HEK293 (cell line): ENCODE measurements around the gene APOE.
"Not testable (repeated sequence)": the region's sequence is repeated elsewhere in the genome, so short reads cannot be mapped to it uniquely, and the experiment has no call there.

Source experiments
- CTCF ChIA-PET: fragments of 350-600 bp; formaldehyde crosslinking; extraction: SDS; loops from one replicate; lab custom pipeline; 2021; ENCODE audit warnings: antibody characterized with exemption; lab: Yijun Ruan, JAX
- POLR2A ChIA-PET: fragments of 300-600 bp; formaldehyde crosslinking; extraction: SDS; loops from one replicate; lab custom pipeline; 2020; ENCODE audit warnings: antibody characterized with exemption, inconsistent platforms; lab: Yijun Ruan, JAX
- H3K27ac ChIP-seq: fragments of 200-500 bp; sonication (Bioruptor generic); 2 replicates; pipeline ENCODE4 v1.5.1; 2014; ENCODE audit warnings: low read depth, low read length, control low read depth, inconsistent platforms; ENCODE audit errors: extremely low read depth
- H3K36me3 ChIP-seq, 2 experiments: fragments of 200-500 bp in 1 of 2; sonication (Bioruptor generic) in 1 of 2; 1 replicate in 1 of 2; 2 replicates in 1 of 2; pipeline ENCODE4 v1.5.1; 2014 to 2017; ENCODE audit warnings: inconsistent platforms in 2 of 2, low read length in 2 of 2; ENCODE audit not compliant: control insufficient read depth in 2 of 2, insufficient read depth in 1 of 2
- H3K4me1 ChIP-seq: fragments of 200-500 bp; sonication (Bioruptor generic); 2 replicates; pipeline ENCODE4 v1.5.1; 2014; ENCODE audit warnings: mild to moderate bottlenecking, low read length, inconsistent platforms; ENCODE audit not compliant: control insufficient read depth, insufficient read depth
- H3K4me3 ChIP-seq: 2 replicates; pipeline ENCODE4 v1.5.1; 2011; ENCODE audit warnings: low read depth, mild to moderate bottlenecking, control low read depth, low read length, moderate library complexity
- H3K9me3 ChIP-seq: fragments of 200-500 bp; sonication (Bioruptor generic); 2 replicates; pipeline ENCODE4 v1.5.1; 2014; ENCODE audit warnings: low read depth, low read length, inconsistent platforms; ENCODE audit not compliant: control insufficient read depth, insufficient read depth
- GFI1B ChIP-seq: fragments of 450-650 bp; formaldehyde crosslinking; IDR thresholded peaks from 2 replicates; pipeline ENCODE4 v1.5.1; 2016; ENCODE audit warnings: missing biosample characterization, missing genetic modification characterization
- GLIS2 ChIP-seq: fragments of 450-650 bp; formaldehyde crosslinking; IDR thresholded peaks from 2 replicates; pipeline ENCODE4 v1.5.1; 2016; ENCODE audit warnings: missing biosample characterization, missing genetic modification characterization
- SCRT2 ChIP-seq: fragments of 450-650 bp; formaldehyde crosslinking; IDR thresholded peaks from 2 replicates; pipeline ENCODE4 v1.5.1; 2016; ENCODE audit warnings: missing biosample characterization, missing genetic modification characterization
- SP7 ChIP-seq: fragments of 450-650 bp; formaldehyde crosslinking; IDR thresholded peaks from 2 replicates; pipeline ENCODE4 v1.5.1; 2016; ENCODE audit warnings: missing biosample characterization, missing genetic modification characterization
- WT1 ChIP-seq: fragments of 450-650 bp; formaldehyde crosslinking; IDR thresholded peaks from 2 replicates; pipeline ENCODE4 v1.5.1; 2016; ENCODE audit warnings: missing biosample characterization, missing genetic modification characterization
- ZBTB17 ChIP-seq: fragments of 450-650 bp; formaldehyde crosslinking; IDR thresholded peaks from 2 replicates; pipeline ENCODE4 v1.5.1; 2016; ENCODE audit warnings: missing biosample characterization, missing genetic modification characterization
- ZBTB21 ChIP-seq: fragments of 450-650 bp; formaldehyde crosslinking; IDR thresholded peaks from 2 replicates; pipeline ENCODE4 v1.5.1; 2017; ENCODE audit warnings: missing biosample characterization, missing genetic modification characterization
- ZNF16 ChIP-seq: fragments of 450-650 bp; formaldehyde crosslinking; IDR thresholded peaks from 2 replicates; pipeline ENCODE4 v1.5.1; 2016; ENCODE audit warnings: low read depth, missing biosample characterization, missing genetic modification characterization
- ZNF2 ChIP-seq: fragments of 450-650 bp; formaldehyde crosslinking; IDR thresholded peaks from 2 replicates; pipeline ENCODE4 v1.5.1; 2016; ENCODE audit warnings: missing biosample characterization, missing genetic modification characterization
- ZNF214 ChIP-seq: fragments of 450-650 bp; formaldehyde crosslinking; IDR thresholded peaks from 2 replicates; pipeline ENCODE4 v1.5.1; 2017; ENCODE audit warnings: missing biosample characterization, mild to moderate bottlenecking, missing genetic modification characterization, borderline replicate concordance
- ZNF302 ChIP-seq: fragments of 450-650 bp; formaldehyde crosslinking; IDR thresholded peaks from 2 replicates; pipeline ENCODE4 v1.5.1; 2016; ENCODE audit warnings: missing biosample characterization, missing genetic modification characterization, low read depth
- ZNF391 ChIP-seq: fragments of 450-650 bp; formaldehyde crosslinking; IDR thresholded peaks from 2 replicates; pipeline ENCODE4 v1.5.1; 2016; ENCODE audit warnings: low read depth, missing biosample characterization, missing genetic modification characterization, borderline replicate concordance
- ZNF426 ChIP-seq: fragments of 450-650 bp; formaldehyde crosslinking; IDR thresholded peaks from 2 replicates; pipeline ENCODE4 v1.5.1; 2017; ENCODE audit warnings: missing biosample characterization, missing genetic modification characterization, mild to moderate bottlenecking, inconsistent platforms, moderate library complexity
- ZNF501 ChIP-seq: fragments of 450-650 bp; formaldehyde crosslinking; IDR thresholded peaks from 2 replicates; pipeline ENCODE4 v1.5.1; 2016; ENCODE audit warnings: missing biosample characterization, missing genetic modification characterization
- ZNF544 ChIP-seq: fragments of 450-650 bp; formaldehyde crosslinking; IDR thresholded peaks from 2 replicates; pipeline ENCODE4 v1.5.0; 2017; ENCODE audit warnings: missing biosample characterization, missing genetic modification characterization
- ZNF600 ChIP-seq: fragments of 450-650 bp; formaldehyde crosslinking; IDR thresholded peaks from 2 replicates; pipeline ENCODE4 v1.5.1; 2016; ENCODE audit warnings: missing biosample characterization, missing genetic modification characterization
- ZNF626 ChIP-seq: fragments of 450-650 bp; sonication (Bioruptor Pico); formaldehyde crosslinking; IDR thresholded peaks from 2 replicates; pipeline ENCODE4 v1.5.1; 2018; ENCODE audit warnings: missing biosample characterization, missing genetic modification characterization, inconsistent platforms
- ZNF658 ChIP-seq: fragments of 450-650 bp; formaldehyde crosslinking; IDR thresholded peaks from 2 replicates; pipeline ENCODE4; 2016; ENCODE audit warnings: missing biosample characterization, missing genetic modification characterization
- ZNF76 ChIP-seq: fragments of 450-650 bp; formaldehyde crosslinking; IDR thresholded peaks from 2 replicates; pipeline ENCODE4; 2016; ENCODE audit warnings: low read depth, missing biosample characterization, missing genetic modification characterization, borderline replicate concordance
- TF ChIP-seq, protein P1 (sequence below): IDR thresholded peaks from 2 replicates; pipeline ENCODE4 v1.6.1; 2011; ENCODE audit warnings: mild to moderate bottlenecking, low read depth, low read length, borderline replicate concordance
- TF ChIP-seq, protein P2 (sequence below): fragments of 450-650 bp; formaldehyde crosslinking; IDR thresholded peaks from 2 replicates; pipeline ENCODE4 v1.5.1; 2016; ENCODE audit warnings: missing biosample characterization, missing genetic modification characterization
- TF ChIP-seq, protein P3 (sequence below): fragments of 450-650 bp; formaldehyde crosslinking; IDR thresholded peaks from 2 replicates; pipeline ENCODE4 v1.5.1; 2016; ENCODE audit warnings: missing biosample characterization, missing genetic modification characterization, borderline replicate concordance
- TF ChIP-seq, protein P4 (sequence below): fragments of 450-650 bp; formaldehyde crosslinking; IDR thresholded peaks from 2 replicates; pipeline ENCODE4 v1.5.1; 2016; ENCODE audit warnings: missing biosample characterization, missing genetic modification characterization

APOE gene

DNA sequence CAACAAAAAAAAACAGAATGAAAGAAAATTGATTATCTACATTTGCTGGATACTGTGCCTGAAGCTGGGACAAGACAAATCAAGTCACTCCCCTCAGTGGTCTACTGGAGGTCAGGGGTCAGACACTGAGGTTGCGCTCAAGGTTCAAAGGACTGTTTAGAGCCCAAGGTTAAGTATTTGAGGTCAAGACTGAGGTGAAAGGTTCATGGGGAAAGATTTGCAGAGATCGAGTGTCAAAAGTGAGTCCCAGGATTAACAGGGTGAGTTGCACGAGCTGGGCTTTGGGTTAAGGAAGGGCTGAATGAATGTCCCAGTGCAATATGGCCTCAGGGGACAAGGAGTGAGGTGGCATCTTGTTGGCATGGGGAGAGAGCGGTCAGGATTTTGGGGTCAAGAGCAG is 17.9 kb upstream of the APOE start:
- ChIA-PET POLR2A (no interaction called here), CTCF (interaction anchor here (0.6 kb wide), 1 partner anchor 485 kb away, joined by 3 read pairs; no protein-coding TSS in a partner anchor)
- Histone ChIP-seq H3K9me3 (no peaks in the 10 kb centered on the region), H3K4me1 (peaks cover 6% of the 10 kb centered on the region), H3K27ac (no peak overlapping the region), H3K36me3 (peaks cover 14 to 44% of the 10 kb centered on the region in 2 experiments; a peak in 2 of 3 replicates), H3K4me3 (no peak overlapping the region)
- TF ChIP-seq ZBTB21 (tag by site-specific recombination) = no peak
- TF ChIP-seq ZNF626 (tag by site-specific recombination) = no peak
- no peak for TF ChIP-seq ZNF658 (tag by site-specific recombination)
- no peak for TF ChIP-seq ZNF302
- TF ChIP-seq, protein P1, sequence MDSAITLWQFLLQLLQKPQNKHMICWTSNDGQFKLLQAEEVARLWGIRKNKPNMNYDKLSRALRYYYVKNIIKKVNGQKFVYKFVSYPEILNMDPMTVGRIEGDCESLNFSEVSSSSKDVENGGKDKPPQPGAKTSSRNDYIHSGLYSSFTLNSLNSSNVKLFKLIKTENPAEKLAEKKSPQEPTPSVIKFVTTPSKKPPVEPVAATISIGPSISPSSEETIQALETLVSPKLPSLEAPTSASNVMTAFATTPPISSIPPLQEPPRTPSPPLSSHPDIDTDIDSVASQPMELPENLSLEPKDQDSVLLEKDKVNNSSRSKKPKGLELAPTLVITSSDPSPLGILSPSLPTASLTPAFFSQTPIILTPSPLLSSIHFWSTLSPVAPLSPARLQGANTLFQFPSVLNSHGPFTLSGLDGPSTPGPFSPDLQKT = no peak
- no peak for TF ChIP-seq ZNF544 (tag by site-specific recombination)
- TF ChIP-seq SP7 = no peak
- TF ChIP-seq SCRT2 (tag by site-specific recombination) = no peak
- TF ChIP-seq, protein P2, sequence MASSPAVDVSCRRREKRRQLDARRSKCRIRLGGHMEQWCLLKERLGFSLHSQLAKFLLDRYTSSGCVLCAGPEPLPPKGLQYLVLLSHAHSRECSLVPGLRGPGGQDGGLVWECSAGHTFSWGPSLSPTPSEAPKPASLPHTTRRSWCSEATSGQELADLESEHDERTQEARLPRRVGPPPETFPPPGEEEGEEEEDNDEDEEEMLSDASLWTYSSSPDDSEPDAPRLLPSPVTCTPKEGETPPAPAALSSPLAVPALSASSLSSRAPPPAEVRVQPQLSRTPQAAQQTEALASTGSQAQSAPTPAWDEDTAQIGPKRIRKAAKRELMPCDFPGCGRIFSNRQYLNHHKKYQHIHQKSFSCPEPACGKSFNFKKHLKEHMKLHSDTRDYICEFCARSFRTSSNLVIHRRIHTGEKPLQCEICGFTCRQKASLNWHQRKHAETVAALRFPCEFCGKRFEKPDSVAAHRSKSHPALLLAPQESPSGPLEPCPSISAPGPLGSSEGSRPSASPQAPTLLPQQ (tag by site-specific recombination) = no peak
- TF ChIP-seq GFI1B (tag by site-specific recombination) = no peak
- no peak for TF ChIP-seq ZNF16
- no peak for TF ChIP-seq ZNF426 (tag by site-specific recombination)
- no peak for TF ChIP-seq GLIS2 (tag by site-specific recombination)

DNA sequence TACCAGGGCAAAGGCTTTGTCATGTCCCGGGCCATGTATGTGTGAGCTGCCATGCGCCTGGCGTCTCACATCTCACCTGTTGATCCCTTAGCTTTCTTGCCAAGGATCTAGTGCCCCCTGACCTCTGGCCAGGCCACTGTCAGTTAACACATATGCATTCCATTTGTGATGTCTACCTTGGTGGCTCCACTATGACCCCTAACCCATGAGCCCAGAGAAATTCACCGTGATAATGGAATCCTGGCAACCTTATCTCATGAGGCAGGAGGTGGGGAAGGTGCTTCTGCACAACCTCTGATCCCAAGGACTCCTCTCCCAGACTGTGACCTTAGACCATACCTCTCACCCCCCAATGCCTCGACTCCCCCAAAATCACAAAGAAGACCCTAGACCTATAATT is 17.3 kb upstream of the APOE start:
- POLR2A ChIA-PET, H3K4me3 ChIP-seq: not testable (repeated sequence)
- peaks cover 19 to 49% of the 10 kb centered on the region in 2 experiments; a peak in 2 of 3 replicates for H3K36me3 ChIP-seq
- 0 out of 2 replicates have a peak, but pooled peaks have one; percentile 25 for TF ChIP-seq ZBTB17
- peak; percentile 61 for TF ChIP-seq SCRT2 (tag by site-specific recombination)
- TF ChIP-seq, all 188 proteins: peak for 2; not testable (repeated sequence) for 186
- H3K27ac ChIP-seq, H3K9me3 ChIP-seq, H3K4me1 ChIP-seq, CTCF ChIA-PET: not testable (repeated sequence)

DNA sequence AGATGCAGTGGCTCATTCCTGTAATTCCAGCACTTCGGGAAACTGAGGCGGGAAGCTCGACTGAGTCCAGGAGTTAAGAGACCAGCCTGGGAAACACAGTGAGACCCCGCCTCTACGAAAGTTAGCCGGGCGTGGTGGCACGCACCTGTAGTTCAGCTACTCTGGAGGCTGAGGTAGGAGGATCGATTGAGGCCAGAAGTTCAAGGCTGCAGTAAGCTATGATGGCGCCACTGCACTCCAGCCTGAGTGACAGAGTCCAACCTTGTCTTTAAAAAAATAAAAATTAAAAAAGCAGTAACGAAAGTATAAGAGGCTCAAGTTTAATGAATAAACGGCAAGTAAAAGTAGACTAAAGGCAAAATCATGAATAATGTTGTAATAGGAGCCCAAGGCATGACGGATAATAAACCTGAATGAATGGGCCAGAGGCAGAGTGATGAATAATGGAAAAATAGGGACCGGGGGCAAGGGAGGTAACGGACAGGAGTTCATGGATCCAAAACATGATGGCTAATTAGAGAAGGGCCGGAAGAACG is 15.7 kb upstream of the APOE start:
- H3K4me1 ChIP-seq = peaks cover 6% of the 10 kb centered on the region
- H3K36me3 ChIP-seq = peaks cover 29 to 56% of the 10 kb centered on the region in 2 experiments
- H3K9me3 ChIP-seq = no peaks in the 10 kb centered on the region
- POLR2A ChIA-PET = interaction anchor here (0.6 to 2.6 kb wide), 19 partner anchors 9 to 955 kb away, joined by 3 to 15 read pairs (median 4); partner anchors contain the start of genes APOE, BLOC1S3, CLASRP and CLPTM1
- CTCF ChIA-PET = interaction anchor here (0.6 to 2.2 kb wide), 8 partner anchors 14 to 772 kb away, joined by 3 to 19 read pairs (median 3); partner anchors contain the start of genes APOE and NECTIN2
- peak overlapping the region; percentile 42 for H3K4me3 ChIP-seq
- peak overlapping the region; percentile 70 for H3K27ac ChIP-seq
- peak; percentile 48; the same call in 1 of the 2 replicates for TF ChIP-seq ZNF391 (tag by site-specific recombination)
- 0 out of 2 replicates have a peak, but pooled peaks have one; percentile 40 for TF ChIP-seq ZNF501
- no peak for TF ChIP-seq ZNF76 (tag by site-specific recombination)
- peak; percentile 88 for TF ChIP-seq ZNF2 (tag by site-specific recombination)
- TF ChIP-seq SP7 = no peak
- no peak; the same call in 1 of the 2 replicates for TF ChIP-seq SCRT2 (tag by site-specific recombination)
- TF ChIP-seq, protein P1 = no peak
- TF ChIP-seq ZNF214 (tag by site-specific recombination) = no peak
- peak; percentile 89; the same call in 1 of the 2 replicates for TF ChIP-seq ZNF600 (tag by site-specific recombination)
- TF ChIP-seq, protein P3, sequence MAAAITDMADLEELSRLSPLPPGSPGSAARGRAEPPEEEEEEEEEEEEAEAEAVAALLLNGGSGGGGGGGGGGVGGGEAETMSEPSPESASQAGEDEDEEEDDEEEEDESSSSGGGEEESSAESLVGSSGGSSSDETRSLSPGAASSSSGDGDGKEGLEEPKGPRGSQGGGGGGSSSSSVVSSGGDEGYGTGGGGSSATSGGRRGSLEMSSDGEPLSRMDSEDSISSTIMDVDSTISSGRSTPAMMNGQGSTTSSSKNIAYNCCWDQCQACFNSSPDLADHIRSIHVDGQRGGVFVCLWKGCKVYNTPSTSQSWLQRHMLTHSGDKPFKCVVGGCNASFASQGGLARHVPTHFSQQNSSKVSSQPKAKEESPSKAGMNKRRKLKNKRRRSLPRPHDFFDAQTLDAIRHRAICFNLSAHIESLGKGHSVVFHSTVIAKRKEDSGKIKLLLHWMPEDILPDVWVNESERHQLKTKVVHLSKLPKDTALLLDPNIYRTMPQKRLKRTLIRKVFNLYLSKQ (tag by site-specific recombination) = no peak
- TF ChIP-seq, protein P4, sequence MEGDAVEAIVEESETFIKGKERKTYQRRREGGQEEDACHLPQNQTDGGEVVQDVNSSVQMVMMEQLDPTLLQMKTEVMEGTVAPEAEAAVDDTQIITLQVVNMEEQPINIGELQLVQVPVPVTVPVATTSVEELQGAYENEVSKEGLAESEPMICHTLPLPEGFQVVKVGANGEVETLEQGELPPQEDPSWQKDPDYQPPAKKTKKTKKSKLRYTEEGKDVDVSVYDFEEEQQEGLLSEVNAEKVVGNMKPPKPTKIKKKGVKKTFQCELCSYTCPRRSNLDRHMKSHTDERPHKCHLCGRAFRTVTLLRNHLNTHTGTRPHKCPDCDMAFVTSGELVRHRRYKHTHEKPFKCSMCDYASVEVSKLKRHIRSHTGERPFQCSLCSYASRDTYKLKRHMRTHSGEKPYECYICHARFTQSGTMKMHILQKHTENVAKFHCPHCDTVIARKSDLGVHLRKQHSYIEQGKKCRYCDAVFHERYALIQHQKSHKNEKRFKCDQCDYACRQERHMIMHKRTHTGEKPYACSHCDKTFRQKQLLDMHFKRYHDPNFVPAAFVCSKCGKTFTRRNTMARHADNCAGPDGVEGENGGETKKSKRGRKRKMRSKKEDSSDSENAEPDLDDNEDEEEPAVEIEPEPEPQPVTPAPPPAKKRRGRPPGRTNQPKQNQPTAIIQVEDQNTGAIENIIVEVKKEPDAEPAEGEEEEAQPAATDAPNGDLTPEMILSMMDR (tag by site-specific recombination) = peak; percentile 21; the same call in 1 of the 2 replicates
- TF ChIP-seq WT1 = 0 out of 2 replicates have a peak, but pooled peaks have one; percentile 22
